ENCODE measurements around the gene TMEM270. TPM values are rescaled to one million over a fixed set of nuclear protein-coding genes. Genes with fewer than 3 reads are reported as not detected.

The TMEM270 gene
- total and polyA plus RNA-seq, 10 of the 15 experiments (the other 5 are each of a cell fraction or from before 2014, with no cell fraction given), result not detected

GRCh38 chr7:73881352-73882046 lies 20.5 kb downstream of the TMEM270 start (continued):
- no peak for TF ChIP-seq ZNF687 (IDR thresholded peaks at IDR 0.05)
- no peak for TF ChIP-seq YBX1 (IDR thresholded peaks at IDR 0.05)
- TF ChIP-seq SUZ12 (IDR thresholded peaks at IDR 0.05; ENCODE audit: unreplicated experiment), result no peak
- TF ChIP-seq ZNF207 (IDR thresholded peaks at IDR 0.05; ENCODE audit: borderline replicate concordance), result no peak

- FAIRE-seq, result no peak
- H4K20me1 ChIP-seq (ENCODE audit: control insufficient read depth, insufficient read depth), result no peaks in the 10 kb centered on the region
- no peak overlapping the region for H3K9ac ChIP-seq (ENCODE audit: control insufficient read depth, insufficient read depth, low read length)
- H3K79me2 ChIP-seq (ENCODE audit: control insufficient read depth, insufficient read depth, low read length), result no peaks in the 10 kb centered on the region
- in situ Hi-C loops (cut with MboI) (no loop called here), intact Hi-C loops (cut with micrococcal nuclease; ENCODE audit: unreplicated experiment) (no loop called here)
- no peaks in the 10 kb centered on the region for H3K36me3 ChIP-seq (ENCODE audit: control insufficient read depth in 2 of 2, insufficient read depth in 2 of 2, low read length in 1 of 2)
- RAD21 ChIA-PET (ENCODE audit: unreplicated experiment), result no interaction called here
- H2AFZ ChIP-seq (ENCODE audit: control insufficient read depth, low read depth, low read length), result no peak overlapping the region
- POLR2A ChIA-PET, result no interaction called here
- CTCF ChIA-PET, result no interaction called here
- no peak for DNase-seq (ENCODE audit: low read depth, low spot score)
- H3K9me3 ChIP-seq (replicated peaks; ENCODE audit: control insufficient read depth, insufficient read depth, low read length), result no peaks in the 10 kb centered on the region
- 5% methylated on average over 3 of the region's 3 CpGs for WGBS (ENCODE audit: insufficient coverage, insufficient replicate concordance, low lambda C conversion rate, missing lambda C conversion rate)
- SMC1A ChIA-PET (ENCODE audit: uncharacterized antibody, unreplicated experiment), result no interaction called here
- no TSS peak for BruUV-seq (replicated peaks)
- H3K27ac ChIP-seq (ENCODE audit: control insufficient read depth, insufficient read depth), result no peak overlapping the region
- H3K4me3 ChIP-seq, result no peak overlapping the region
- ATAC-seq, result no peak
- H3K4me1 ChIP-seq (ENCODE audit: control insufficient read depth, insufficient read depth, low read length), result no peaks in the 10 kb centered on the region
- H3K4me2 ChIP-seq (ENCODE audit: control insufficient read depth, insufficient read depth), result no peak overlapping the region
- H3K27me3 ChIP-seq (replicated peaks in 1 of 2; ENCODE audit: control insufficient read depth in 2 of 2, insufficient read depth in 2 of 2, low read length in 1 of 2), result no peaks in the 10 kb centered on the region; a peak in 2 of 4 replicates
- TF ChIP-seq ZBED1 (IDR thresholded peaks at IDR 0.05; ENCODE audit: borderline replicate concordance) (no peak), ZNF622 (IDR thresholded peaks at IDR 0.05) (no peak), CHD1 (IDR thresholded peaks at IDR 0.05; ENCODE audit: low read depth, low read length) (no peak), CHD2 (IDR thresholded peaks at IDR 0.05; ENCODE audit: borderline replicate concordance, low read depth, low read length) (no peak), NBN (IDR thresholded peaks at IDR 0.05) (no peak), POLR2A (IDR thresholded peaks at IDR 0.05; ENCODE audit: low read depth, low read length) (no peak), SRF (IDR thresholded peaks at IDR 0.05; ENCODE audit: low read depth in 2 of 2, low read length in 2 of 2) (no peak), RELA (IDR thresholded peaks at IDR 0.05; ENCODE audit: borderline replicate concordance, partially characterized antibody) (no peak), NR2C2 (IDR thresholded peaks at IDR 0.05; ENCODE audit: borderline replicate concordance, control insufficient read depth, insufficient read length, low read depth) (no peak), JUND (IDR thresholded peaks at IDR 0.05; ENCODE audit: low read depth, low read length) (no peak), CREM (IDR thresholded peaks at IDR 0.05; ENCODE audit: low read depth) (no peak), POLR2AphosphoS2 (IDR thresholded peaks at IDR 0.05; ENCODE audit: low read depth, low read length) (no peak)
Measured at GRCh38 chr7:73882047-73882402, 21.1 kb downstream of the TMEM270 start.
